ENCODE data around the gene CLSTN2. TPM values are rescaled to one million over a fixed set of nuclear protein-coding genes. Genes with fewer than 3 reads are reported as not detected.

Gene CLSTN2
- total and polyA plus RNA-seq, 12 donors = 0.67 to 17.8 (median 5.3) TPM

GRCh38 chr3:140077406-140077805, 142.4 kb downstream of the CLSTN2 start:
- no peaks in the 10 kb centered on the region for H3K4me1 ChIP-seq (replicated peaks in 1 of 2)
- intact Hi-C loops (cut with DNase I) = no loop called here
- WGBS, 4 donors = 84 to 95% (median 93%) methylated on average over 3 of the region's 3 CpGs

GRCh38 chr3:140078343-140078742, 143.4 kb downstream of the CLSTN2 start:
- WGBS, 4 donors = 71 to 87% (median 80%) methylated on average over 4 of the region's 4 CpGs
- no peaks in the 10 kb centered on the region for H3K36me3 ChIP-seq (replicated peaks in 1 of 2)
- intact Hi-C loops (cut with DNase I) = no loop called here
- no peaks in the 10 kb centered on the region for H3K27me3 ChIP-seq
- no peak for DNase-seq
- no peak overlapping the region for H3K4me3 ChIP-seq
- TF ChIP-seq CTCF (IDR thresholded peaks at IDR 0.05) (no peak), POLR2A (IDR thresholded peaks at IDR 0.05) (no peak)
- no peak overlapping the region for H3K27ac ChIP-seq
- H3K4me1 ChIP-seq (replicated peaks in 1 of 2) = no peaks in the 10 kb centered on the region
- H3K9me3 ChIP-seq (replicated peaks in 1 of 3) = no peaks in the 10 kb centered on the region

More at GRCh38 chr3:140077406-140077805, 142.4 kb downstream of the CLSTN2 start:
- Histone ChIP-seq H3K27me3 (no peaks in the 10 kb centered on the region), H3K4me3 (no peak overlapping the region), H3K9me3 (replicated peaks in 1 of 3) (no peaks in the 10 kb centered on the region), H3K36me3 (replicated peaks in 1 of 2) (no peaks in the 10 kb centered on the region), H3K27ac (no peak overlapping the region)
- DNase-seq = no peak
- TF ChIP-seq CTCF (IDR thresholded peaks at IDR 0.05) (no peak), POLR2A (IDR thresholded peaks at IDR 0.05) (no peak)

- intact Hi-C loops (cut with DNase I) = no loop called here
- DNase-seq = no peak
- TF ChIP-seq CTCF (IDR thresholded peaks at IDR 0.05) = no peak
- TF ChIP-seq POLR2A (IDR thresholded peaks at IDR 0.05) = no peak
These were observed 144.0 kb downstream of the CLSTN2 start for GRCh38 chr3:140078940-140079339.

GRCh38 chr3:140081887-140082286, 146.9 kb downstream of the CLSTN2 start:
- H3K9me3 ChIP-seq (replicated peaks in 1 of 3) = no peaks in the 10 kb centered on the region
- no peak for DNase-seq
- no peak overlapping the region for H3K27ac ChIP-seq
- intact Hi-C loops (cut with DNase I) = no loop called here
- no peaks in the 10 kb centered on the region for H3K36me3 ChIP-seq (replicated peaks in 1 of 2)
- TF ChIP-seq POLR2A (IDR thresholded peaks at IDR 0.05) = no peak
- no peak for TF ChIP-seq CTCF (IDR thresholded peaks at IDR 0.05)
- no peak overlapping the region for H3K4me3 ChIP-seq
- no peaks in the 10 kb centered on the region for H3K4me1 ChIP-seq (replicated peaks in 1 of 2)
- no peaks in the 10 kb centered on the region for H3K27me3 ChIP-seq
- WGBS, 4 donors = 38 to 57% (median 51%) methylated on average over 1 of the region's 1 CpG

More at GRCh38 chr3:140078940-140079339, 144.0 kb downstream of the CLSTN2 start:
- Histone ChIP-seq H3K27me3 (no peaks in the 10 kb centered on the region), H3K4me3 (no peak overlapping the region), H3K9me3 (replicated peaks in 1 of 3) (no peaks in the 10 kb centered on the region), H3K27ac (no peak overlapping the region), H3K4me1 (replicated peaks in 1 of 2) (no peaks in the 10 kb centered on the region), H3K36me3 (replicated peaks in 1 of 2) (no peaks in the 10 kb centered on the region)
- WGBS, 4 donors = 79 to 93% (median 86%) methylated on average over 1 of the region's 1 CpG
